Panc1 (cell line): ENCODE data around the gene SLX4IP. TPM values are rescaled to one million over a fixed set of nuclear protein-coding genes. Genes with fewer than 3 reads are reported as not detected.

Source experiments
- ATAC-seq: fragments of 200-7000 bp; cut with Tn5 transposase; 2 replicates; pipeline ENCODE4 v1.9.1; 2020; ENCODE audit warnings: mild to moderate bottlenecking, moderate library complexity
- BruUV-seq: library from RNA; stranded (reverse); fragments of 400-500 nt; replicated peaks from 2 replicates; lab custom pipeline; 2021; lab: Mats Ljungman, UMichigan
- CTCF ChIA-PET: fragments of 300-600 bp; sonication (Branson Sonifier 250); formaldehyde crosslinking; loops from one replicate; lab custom pipeline; 2022; ENCODE audit warnings: antibody characterized with exemption; lab: Charles Lee
- POLR2A ChIA-PET: fragments of 300-600 bp; sonication (Branson Sonifier 250); formaldehyde crosslinking; loops from one replicate; lab custom pipeline; 2022; ENCODE audit warnings: antibody characterized with exemption; lab: Charles Lee
- DNase-seq: peaks from one replicate; pipeline ENCODE4 v3.0.0-alpha.2; 2010; ENCODE audit warnings: low read depth, low spot score
- H3K27ac ChIP-seq: 2 replicates; pipeline ENCODE4 v1.5.1; 2011; ENCODE audit warnings: mild to moderate bottlenecking, low read length, inconsistent platforms
- H3K27me3 ChIP-seq: fragments of 200-500 bp; sonication (Bioruptor generic); 2 replicates; pipeline ENCODE4 v1.6.0; 2014; ENCODE audit warnings: low read length, inconsistent platforms; ENCODE audit not compliant: control insufficient read depth, insufficient read depth
- H3K36me3 ChIP-seq: fragments of 200-500 bp; sonication (Bioruptor generic); 2 replicates; pipeline ENCODE4 v1.5.1; 2014; ENCODE audit warnings: inconsistent platforms, mild to moderate bottlenecking, low read length, moderate library complexity; ENCODE audit not compliant: control insufficient read depth, insufficient read depth
- H3K4me1 ChIP-seq: 2 replicates; pipeline ENCODE4 v1.5.1; 2011; ENCODE audit warnings: inconsistent platforms, mild to moderate bottlenecking, low read length, moderate library complexity; ENCODE audit not compliant: control insufficient read depth, insufficient read depth
- H3K4me3 ChIP-seq, 2 experiments: 2 replicates each; pipeline ENCODE4 v1.5.1; 2011 to 2012; ENCODE audit warnings: low read depth in 2 of 2, low read length in 2 of 2, mild to moderate bottlenecking in 2 of 2, inconsistent platforms in 1 of 2, moderate library complexity in 1 of 2
- H3K9me3 ChIP-seq: fragments of 200-500 bp; sonication (Bioruptor generic); 2 replicates; pipeline ENCODE4 v1.5.1; 2014; ENCODE audit warnings: low read depth, mild to moderate bottlenecking, inconsistent platforms, low read length, moderate library complexity; ENCODE audit not compliant: control insufficient read depth, insufficient read depth
- POLR2AphosphoS5 ChIP-seq: IDR thresholded peaks from 2 replicates; pipeline ENCODE4 v1.6.1; 2012; ENCODE audit warnings: mild to moderate bottlenecking, low read depth, low read length, moderate library complexity
- SIN3A ChIP-seq: IDR thresholded peaks from 2 replicates; pipeline ENCODE4 v1.6.1; 2012; ENCODE audit warnings: low read depth, mild to moderate bottlenecking, low read length, moderate library complexity, borderline replicate concordance; ENCODE audit not compliant: insufficient read depth
- TCF7L2 ChIP-seq: IDR thresholded peaks from 2 replicates; pipeline ENCODE4 v1.6.1; 2011; ENCODE audit warnings: mild to moderate bottlenecking, low read depth, low read length, inconsistent platforms
- in situ Hi-C: cut with HindIII; loops from 2 replicates; pipeline ENCODE4 v1.10.0; 2016; ENCODE audit warnings: low sequenced_read_pairs, low pct_unique_long_range_greater_than_20kb
- intact Hi-C: fragments of 100-400 bp; cut with micrococcal nuclease; formaldehyde crosslinking; loops from one replicate; pipeline ENCODE4 v1.10.0; 2022; ENCODE audit not compliant: unreplicated experiment
- total RNA-seq: library from RNA; stranded (reverse); gene quantifications from one replicate; pipeline ENCODE4 v1.2.1, GENCODE V29; 2021; ENCODE audit not compliant: unreplicated experiment
- TF ChIP-seq, protein P1 (sequence below): fragments of 450-650 bp; IDR thresholded peaks from 2 replicates; pipeline ENCODE4 v1.5.1; 2017; ENCODE audit warnings: mild to moderate bottlenecking
- TF ChIP-seq, protein P2 (sequence below), 2 experiments: IDR thresholded peaks; 2 replicates each; pipeline ENCODE4 v1.6.1; 2011 to 2012; ENCODE audit warnings: low read depth in 2 of 2, control low read depth in 1 of 2, low read length in 1 of 2, mild to moderate bottlenecking in 1 of 2, moderate library complexity in 1 of 2; ENCODE audit not compliant: insufficient read depth in 1 of 2

The SLX4IP gene
- total RNA-seq, 1 experiment from 2014 or later: 5.4 TPM

DNA sequence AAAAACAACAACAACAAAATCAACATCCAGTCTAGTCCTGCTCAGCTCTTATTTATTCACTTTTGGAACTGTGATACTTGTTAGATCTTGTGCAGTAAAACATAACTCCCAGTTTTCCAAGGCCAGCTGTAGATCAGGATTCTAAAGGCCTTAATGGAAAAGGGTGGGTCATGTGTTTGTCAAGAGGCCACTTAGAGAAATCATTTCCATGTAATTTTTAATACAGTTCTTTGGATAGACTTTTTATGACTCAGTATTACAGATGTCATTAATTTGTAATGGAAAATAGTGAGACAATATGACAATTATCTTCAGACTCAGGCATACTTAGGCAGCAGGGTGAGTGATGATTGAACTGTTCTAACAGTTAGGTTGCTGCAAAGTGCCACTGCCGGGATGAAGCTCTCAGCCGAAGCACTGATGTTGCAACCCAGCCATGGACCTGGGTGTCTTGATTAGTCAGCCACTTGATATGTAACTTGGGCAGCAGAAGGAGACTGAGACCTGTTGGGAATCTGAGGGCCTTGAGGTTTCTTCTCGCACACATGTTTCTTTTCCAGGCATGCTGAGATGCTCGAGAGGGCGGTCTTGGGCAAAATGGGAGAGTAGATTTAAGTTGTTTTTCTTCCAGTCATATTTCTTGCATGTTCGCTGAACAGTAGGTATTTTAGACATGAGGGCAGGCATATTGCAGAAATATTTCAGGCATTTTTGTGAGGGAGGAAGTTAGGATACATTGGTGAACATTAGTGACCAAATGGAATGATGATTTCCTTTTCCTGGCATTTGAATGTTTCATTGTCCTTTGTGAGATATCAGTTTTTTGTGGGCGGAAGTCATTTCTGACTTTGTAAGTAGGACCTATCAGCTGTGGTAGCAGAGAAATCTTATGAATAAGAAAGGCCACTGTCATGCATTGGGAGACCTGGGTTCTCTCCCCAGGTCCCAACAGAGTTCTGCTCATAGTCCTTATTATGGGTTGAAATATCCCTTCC, 52.3 kb downstream of the SLX4IP start:
- in situ Hi-C loops (no loop called here), intact Hi-C loops (no loop called here)
- H3K36me3 ChIP-seq: no peaks in the 10 kb centered on the region
- no peaks in the 10 kb centered on the region for H3K27me3 ChIP-seq
- DNase-seq (no peak), ATAC-seq (no peak)
- BruUV-seq: no TSS peak
- H3K9me3 ChIP-seq: no peaks in the 10 kb centered on the region
- H3K27ac ChIP-seq: no peak overlapping the region
- ChIA-PET CTCF (no interaction called here), POLR2A (no interaction called here)
- H3K4me3 ChIP-seq: no peak overlapping the region
- H3K4me1 ChIP-seq: no peaks in the 10 kb centered on the region
- TF ChIP-seq, protein P1, sequence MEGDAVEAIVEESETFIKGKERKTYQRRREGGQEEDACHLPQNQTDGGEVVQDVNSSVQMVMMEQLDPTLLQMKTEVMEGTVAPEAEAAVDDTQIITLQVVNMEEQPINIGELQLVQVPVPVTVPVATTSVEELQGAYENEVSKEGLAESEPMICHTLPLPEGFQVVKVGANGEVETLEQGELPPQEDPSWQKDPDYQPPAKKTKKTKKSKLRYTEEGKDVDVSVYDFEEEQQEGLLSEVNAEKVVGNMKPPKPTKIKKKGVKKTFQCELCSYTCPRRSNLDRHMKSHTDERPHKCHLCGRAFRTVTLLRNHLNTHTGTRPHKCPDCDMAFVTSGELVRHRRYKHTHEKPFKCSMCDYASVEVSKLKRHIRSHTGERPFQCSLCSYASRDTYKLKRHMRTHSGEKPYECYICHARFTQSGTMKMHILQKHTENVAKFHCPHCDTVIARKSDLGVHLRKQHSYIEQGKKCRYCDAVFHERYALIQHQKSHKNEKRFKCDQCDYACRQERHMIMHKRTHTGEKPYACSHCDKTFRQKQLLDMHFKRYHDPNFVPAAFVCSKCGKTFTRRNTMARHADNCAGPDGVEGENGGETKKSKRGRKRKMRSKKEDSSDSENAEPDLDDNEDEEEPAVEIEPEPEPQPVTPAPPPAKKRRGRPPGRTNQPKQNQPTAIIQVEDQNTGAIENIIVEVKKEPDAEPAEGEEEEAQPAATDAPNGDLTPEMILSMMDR: no peak
- TF ChIP-seq POLR2AphosphoS5 (no peak), SIN3A (no peak), TCF7L2 (no peak)
- TF ChIP-seq, protein P2, sequence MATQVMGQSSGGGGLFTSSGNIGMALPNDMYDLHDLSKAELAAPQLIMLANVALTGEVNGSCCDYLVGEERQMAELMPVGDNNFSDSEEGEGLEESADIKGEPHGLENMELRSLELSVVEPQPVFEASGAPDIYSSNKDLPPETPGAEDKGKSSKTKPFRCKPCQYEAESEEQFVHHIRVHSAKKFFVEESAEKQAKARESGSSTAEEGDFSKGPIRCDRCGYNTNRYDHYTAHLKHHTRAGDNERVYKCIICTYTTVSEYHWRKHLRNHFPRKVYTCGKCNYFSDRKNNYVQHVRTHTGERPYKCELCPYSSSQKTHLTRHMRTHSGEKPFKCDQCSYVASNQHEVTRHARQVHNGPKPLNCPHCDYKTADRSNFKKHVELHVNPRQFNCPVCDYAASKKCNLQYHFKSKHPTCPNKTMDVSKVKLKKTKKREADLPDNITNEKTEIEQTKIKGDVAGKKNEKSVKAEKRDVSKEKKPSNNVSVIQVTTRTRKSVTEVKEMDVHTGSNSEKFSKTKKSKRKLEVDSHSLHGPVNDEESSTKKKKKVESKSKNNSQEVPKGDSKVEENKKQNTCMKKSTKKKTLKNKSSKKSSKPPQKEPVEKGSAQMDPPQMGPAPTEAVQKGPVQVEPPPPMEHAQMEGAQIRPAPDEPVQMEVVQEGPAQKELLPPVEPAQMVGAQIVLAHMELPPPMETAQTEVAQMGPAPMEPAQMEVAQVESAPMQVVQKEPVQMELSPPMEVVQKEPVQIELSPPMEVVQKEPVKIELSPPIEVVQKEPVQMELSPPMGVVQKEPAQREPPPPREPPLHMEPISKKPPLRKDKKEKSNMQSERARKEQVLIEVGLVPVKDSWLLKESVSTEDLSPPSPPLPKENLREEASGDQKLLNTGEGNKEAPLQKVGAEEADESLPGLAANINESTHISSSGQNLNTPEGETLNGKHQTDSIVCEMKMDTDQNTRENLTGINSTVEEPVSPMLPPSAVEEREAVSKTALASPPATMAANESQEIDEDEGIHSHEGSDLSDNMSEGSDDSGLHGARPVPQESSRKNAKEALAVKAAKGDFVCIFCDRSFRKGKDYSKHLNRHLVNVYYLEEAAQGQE (IDR thresholded peaks at IDR 0.05; ENCODE audit: insufficient read depth in 1 of 2, low read depth in 2 of 2, low read length in 1 of 2): no peak

DNA sequence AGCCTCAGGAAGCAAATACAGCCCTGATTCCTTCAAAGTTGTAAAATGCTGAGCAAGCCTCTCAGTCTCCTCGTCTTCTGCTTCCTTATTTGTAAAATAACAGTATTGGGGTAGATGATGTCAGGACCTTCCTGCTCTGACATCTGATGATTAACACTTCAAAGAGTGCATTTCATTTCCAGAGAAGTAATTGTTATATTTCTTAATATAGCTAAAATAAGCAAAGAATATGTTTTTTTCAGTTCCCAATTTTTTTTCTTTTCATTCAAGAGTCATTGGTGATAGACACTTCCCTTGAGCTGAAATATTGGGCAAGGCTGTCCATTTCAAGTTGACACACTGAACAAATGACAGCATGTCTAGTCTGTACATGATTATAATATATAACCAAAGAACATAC, 53.4 kb downstream of the SLX4IP start:
- Histone ChIP-seq H3K9me3 (no peaks in the 10 kb centered on the region), H3K27ac (no peak overlapping the region), H3K27me3 (no peaks in the 10 kb centered on the region), H3K4me1 (no peaks in the 10 kb centered on the region), H3K4me3 (no peak overlapping the region), H3K36me3 (no peaks in the 10 kb centered on the region)
- CTCF ChIA-PET: no interaction called here
- in situ Hi-C loops: no loop called here
- intact Hi-C loops: no loop called here
- ATAC-seq (no peak), DNase-seq (no peak)
- BruUV-seq: no TSS peak
- TF ChIP-seq SIN3A: no peak
- no peak for TF ChIP-seq TCF7L2
- TF ChIP-seq, protein P1: no peak
- TF ChIP-seq, protein P2 (IDR thresholded peaks at IDR 0.05; ENCODE audit: insufficient read depth in 1 of 2, low read depth in 2 of 2, low read length in 1 of 2): no peak
- no peak for TF ChIP-seq POLR2AphosphoS5
- POLR2A ChIA-PET: no interaction called here
